IPS-NIHi11 (cell line): Measurements from ENCODE around the gene SEC22B.
"Not testable (repeated sequence)": the region's sequence is repeated elsewhere in the genome, so short reads cannot be mapped to it uniquely, and the experiment has no call there.

Experiments
- DNase-seq: peaks from one replicate; pipeline ENCODE4 v3.0.0; 2012; ENCODE audit warnings: mixed read lengths, low spot score

Gene SEC22B

DNA sequence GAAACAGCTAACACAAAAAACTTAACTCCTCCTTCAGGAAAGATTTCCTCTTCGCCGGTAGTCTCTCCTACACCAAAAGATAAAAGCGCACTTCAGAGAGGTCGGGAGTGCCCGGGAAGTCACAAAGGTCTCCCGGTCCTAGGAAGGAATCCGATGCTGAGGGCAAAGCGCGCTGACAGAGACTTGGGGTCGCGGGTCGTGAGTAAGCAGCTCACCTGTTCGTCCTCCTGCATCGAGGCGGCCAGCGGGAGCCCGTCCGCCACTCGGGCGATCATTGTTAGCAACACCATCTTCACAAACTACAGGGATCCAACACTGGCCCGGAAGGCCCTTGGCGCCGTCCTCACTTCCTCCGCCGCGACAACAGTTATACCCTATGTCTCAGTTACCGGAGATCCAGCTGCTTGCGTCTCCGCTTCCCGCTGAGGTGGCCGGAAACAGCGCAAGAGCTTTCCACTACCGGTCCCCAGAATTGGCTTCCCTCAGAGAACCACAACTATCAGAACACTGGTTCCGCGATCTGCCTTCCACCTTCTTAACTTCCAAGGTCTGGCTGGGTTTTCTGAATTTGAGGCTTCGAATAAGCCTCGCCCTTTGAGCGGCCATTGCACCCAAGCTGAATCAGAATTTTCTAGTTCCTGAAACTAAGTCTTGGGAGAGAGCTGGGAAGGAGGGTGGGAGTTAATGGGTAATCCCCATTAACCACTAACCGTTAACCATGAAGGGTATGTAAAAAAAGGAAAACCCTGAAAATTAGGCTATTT lies at the start of gene SEC22B:
SEC22B (minus strand) TSS at position 429 of the 764 bp plus-strand sequence; CDS start at position 290, 139 bp downstream.
- peak; percentile 85 for DNase-seq

DNA sequence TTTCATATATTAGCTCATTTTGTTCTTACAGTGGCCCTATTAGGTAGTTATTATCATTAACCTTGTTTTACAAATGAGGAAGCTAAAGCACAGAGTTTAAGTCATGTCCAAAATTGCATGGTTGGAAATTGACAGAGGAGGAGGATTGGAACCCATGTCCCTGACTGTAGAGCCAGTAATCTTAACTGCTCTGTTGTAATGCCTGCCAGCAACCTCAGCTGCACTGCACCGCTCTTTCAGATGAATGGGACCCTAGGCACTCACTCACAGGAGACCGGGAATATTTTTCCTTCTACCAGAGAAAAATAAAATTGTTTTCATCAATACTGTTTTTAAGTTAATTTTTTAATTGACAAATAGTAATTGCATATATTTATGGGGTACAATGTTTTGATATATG lies 41.6 kb upstream of the SEC22B start:
- not testable (repeated sequence) for DNase-seq

DNA sequence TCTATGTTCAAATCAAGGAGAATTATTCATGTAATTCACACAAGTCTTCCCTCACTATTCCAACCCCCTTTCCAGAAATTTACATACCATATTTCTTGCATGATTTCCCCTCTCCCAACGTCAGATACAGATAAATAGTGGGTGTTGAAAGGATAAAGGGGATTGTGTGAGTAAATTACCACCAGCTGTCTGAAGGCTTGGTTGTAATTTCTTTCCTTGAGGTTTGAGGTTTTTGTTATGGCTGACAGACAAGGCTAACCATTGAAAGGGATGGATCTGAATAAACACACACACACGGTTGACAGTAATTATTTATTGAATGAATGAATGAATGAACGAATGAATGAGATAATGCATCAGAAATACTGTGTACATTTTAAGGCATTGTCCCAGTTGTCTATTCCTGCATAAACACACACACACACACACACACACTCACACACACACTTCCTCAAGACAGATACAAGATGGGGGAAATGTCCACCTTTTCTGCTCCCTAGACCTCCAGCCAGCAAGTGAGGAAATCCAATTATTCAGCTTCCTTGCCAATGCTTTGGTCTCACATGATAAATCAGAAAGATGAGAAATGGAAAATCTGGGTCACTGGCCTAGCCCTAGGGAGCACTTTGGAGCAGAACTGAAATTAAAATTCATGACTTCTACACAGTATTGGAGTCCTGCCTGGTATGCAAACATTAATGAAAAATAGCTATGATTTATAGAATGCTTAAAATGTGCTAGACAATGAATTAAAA lies 41.0 kb upstream of the SEC22B start:
- not testable (repeated sequence) for DNase-seq

DNA sequence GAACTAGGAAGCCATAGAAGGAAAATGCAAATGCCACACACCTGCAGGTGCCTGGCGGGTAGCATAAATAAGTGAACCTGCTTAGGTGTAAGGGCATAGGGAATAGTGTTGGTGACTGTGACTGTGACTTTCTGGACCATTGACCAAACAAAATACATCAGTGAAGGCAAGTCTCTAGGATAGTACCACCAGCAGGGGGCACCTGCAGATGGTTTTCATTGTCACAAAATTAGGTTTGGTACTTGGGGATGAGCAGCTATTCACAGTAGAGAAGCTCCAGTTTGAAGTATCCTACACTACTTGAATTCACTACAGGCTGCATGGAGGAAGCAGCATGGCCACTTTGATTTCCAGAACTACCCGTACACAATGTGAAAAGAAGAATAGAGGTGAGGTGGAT lies 37.3 kb upstream of the SEC22B start:
- not testable (repeated sequence) for DNase-seq

DNA sequence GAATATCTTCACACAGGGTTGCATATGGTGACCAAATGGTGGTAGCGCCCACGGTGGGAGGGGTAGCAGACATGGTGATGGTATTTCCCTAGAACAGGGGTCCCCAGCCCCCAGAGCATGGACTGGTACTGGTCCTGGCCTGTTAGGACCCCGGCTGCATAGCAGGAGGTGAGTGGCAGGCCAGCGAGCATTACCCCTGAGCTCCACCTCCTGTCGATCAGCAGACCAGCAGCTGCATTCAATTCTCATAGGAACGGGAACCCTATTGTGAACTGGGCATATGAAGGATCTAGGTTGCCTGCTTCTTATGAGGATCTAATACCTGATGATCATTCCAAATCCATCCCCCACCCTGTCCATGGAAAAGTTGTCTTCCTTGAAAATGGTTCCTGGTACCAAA lies 34.4 kb upstream of the SEC22B start:
- DNase-seq = not testable (repeated sequence)

DNA sequence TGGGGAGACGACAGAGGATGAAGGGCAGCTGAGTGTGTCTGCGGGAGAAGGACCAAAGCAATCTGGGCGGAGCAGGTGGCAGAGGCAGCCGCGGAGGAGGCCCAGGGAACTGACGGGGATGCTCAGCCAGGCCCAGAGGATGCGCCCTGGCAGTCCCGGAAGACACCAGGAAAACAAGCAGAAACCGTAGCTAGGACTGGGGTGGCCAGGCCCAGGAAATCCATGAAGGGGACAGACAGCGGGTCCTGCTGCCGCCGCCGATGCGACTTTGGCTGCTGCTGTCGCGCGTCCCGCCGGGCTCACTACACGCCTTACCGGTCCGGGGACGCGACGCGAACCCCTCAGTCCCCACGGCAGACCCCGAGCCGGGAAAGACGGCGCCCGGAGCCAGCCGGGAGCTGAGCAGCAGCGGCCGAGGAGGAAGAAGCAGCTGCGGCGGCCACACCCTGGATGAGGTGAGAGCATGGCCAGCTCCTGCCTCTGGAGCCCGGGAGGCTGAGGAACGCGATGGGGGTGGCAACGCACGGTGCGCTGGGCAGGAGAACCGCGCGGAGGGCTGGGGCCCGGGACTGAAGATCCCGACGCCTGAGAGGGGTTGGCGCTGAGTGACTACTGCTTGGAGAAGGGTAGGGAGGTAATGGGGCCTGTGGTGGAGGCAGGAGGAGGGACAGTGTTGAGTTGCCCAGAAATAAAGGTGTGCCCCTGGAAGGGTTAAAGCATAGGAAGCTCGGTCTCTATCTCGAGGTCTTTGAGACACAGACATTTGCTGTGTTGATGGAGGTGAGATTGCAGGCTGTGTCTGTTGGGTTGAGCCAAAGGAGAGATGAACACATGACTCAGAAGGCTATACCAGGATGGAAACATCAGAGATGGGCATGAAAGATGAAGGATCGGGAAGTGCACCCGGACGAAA lies 20.8 kb upstream of the SEC22B start:
- DNase-seq = not testable (repeated sequence)

DNA sequence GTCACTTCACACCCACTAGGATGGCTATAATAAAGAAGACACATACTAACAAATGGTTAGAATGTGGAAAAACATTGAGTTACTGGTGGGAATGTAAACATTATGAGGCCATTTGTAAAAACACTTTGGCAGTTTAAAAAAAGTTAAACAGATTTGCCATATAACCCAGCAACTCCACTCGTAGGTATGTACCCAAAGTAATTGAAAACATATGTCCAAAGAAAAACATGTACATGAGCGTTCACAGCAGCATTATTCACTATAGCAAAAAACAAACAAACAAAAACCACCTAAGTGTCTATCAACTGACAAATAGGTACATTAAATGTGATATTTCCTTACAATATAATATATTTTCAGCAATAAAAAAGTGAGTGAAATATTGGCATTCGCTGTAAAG lies 12.3 kb upstream of the SEC22B start:
- DNase-seq = not testable (repeated sequence)

DNA sequence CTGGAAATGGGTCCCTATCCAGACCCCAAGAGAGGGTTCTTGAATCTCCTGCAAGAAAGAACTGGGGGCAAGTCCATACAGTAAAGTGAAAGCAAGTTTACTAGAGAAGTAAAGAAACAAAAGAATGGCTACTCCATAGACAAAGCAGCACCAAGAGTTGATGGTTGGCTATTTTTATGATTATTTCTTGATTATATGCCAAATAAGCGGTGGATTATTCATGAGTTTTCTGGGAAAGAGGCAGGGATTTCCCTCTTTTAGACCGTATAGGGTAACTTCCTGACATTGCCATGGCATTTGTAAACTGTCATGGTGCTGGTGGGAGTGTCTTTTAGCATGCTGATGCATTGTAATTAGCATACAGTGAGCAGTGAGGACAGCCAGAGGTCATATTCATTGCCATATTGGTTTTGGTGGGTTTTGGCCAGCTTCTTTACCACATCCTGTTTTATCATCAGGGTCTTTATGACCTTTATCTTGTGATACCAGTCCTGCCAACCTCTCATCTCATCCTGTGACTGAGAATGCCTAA lies 5.9 kb upstream of the SEC22B start:
- not testable (repeated sequence) for DNase-seq

DNA sequence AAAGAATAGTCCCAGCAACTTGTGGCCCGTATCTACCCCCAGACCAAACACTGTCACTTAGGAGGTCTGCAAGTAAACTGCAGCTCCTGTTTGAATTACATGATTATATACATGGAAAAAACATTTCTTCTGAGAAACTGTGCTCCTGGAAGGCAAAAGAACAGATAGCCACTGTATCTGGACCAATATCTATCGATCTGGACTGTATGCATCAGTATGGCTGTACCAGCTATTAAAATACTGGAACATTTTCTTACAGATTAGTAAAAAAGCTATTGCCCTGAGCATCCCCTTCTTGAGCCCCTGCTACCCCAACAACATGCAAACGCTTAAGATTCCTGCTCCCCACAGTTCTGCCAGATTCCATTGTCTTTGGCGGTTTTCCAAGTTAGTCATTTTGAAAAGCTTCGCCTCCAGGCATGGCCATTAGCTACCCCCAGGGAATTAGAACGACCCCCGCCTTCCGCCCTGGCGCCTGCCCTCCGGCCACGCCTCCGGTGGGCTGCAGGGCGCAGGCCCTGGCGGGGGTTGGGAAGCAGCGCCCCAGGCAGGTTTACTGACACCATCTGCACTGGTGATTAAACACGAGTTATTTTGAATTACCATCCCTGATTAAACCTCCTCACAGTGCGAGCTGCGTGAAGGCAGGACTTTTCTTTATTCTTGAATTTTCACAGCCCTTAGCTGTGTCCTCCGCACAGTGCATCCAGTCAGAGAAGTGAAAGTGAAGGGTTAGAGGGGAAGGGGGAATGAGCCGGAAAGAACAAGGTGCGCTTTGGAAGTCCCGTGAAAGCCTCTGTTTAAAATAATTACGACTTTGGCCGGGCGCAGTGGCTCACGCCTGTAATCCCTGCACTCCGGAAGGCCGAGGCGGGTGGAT lies 3.7 kb upstream of the SEC22B start:
- DNase-seq = not testable (repeated sequence)

DNA sequence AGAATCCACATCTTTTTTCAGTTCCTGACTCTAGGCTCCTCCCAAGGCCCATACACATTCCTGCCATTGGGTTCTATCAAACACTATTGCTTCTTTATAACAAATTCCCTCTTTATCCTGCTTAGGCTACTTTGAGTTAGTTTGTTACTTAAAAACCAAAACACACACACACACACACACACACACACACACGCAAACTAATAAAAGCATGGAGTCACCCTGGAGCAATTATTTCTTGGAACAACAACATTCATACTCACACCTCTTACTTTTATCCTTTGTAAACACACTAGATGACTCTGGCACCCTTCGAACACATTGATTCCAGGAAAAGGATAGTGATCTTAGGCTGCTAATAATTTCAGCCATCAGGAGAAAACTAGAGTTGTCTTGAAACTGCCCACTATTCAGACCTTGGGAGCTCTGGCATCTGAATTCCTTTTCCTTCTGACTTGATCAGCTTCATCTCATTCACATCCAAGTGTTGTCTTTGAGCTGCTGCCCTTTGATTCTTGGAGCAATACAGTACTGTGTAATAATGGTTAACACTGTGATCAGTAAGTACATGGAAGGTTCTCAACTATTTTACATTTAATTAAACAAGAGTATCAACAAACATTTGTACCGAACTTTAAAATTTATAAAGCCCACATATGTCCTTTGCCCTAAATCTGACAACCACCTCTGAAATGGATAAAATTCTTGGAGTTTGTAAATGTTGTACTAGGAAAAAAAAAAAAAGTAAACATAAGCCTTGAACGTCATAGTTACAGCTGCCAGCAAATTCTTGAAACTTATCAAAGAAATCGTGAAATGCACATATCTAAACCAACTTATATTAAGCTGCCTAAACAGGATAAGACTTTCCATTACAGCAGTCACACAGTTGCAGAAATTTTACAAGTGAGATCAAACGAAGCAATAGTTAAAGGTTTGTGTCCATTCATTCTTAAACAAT lies 2.8 kb upstream of the SEC22B start:
- no peak for DNase-seq

DNA sequence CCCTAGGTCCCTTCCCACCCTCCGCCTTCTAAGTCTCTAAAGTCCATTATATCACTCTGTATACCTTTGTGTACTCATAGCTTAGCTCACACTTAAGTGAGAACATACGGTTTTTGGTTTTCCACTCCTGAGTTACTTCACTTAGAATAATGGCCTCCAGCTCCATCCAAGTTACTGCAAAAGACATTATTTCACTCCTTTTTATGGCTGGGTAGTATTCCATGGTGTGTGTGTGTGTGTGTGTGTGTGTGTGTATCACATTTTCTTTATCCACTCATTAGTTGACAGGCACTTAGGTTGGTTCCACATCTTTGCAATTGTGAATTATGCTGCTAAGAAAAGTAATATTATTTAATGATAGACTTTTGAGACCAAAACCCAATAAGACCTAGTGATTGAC lies 1.7 kb upstream of the SEC22B start:
- DNase-seq = not testable (repeated sequence)

DNA sequence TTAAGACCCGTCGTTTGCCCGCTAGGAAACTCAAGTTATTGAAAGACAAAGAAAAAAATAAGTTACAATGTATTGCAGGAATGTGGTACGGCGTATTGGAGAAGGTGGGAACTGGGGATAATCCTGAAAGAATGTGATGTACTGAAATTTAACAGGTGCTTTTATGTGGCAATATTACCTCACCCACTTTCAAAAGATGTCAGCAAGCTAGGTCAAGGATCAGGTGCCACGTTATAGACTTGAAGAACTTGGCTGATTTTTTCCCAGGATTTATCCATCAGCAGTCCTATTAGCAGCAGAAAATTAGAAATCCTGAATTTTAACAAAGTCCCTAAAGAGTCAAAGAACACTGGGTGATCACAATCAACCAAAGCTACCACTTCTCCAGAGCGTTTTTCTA lies 632 bp downstream of the SEC22B start:
- DNase-seq = peak; percentile 6

DNA sequence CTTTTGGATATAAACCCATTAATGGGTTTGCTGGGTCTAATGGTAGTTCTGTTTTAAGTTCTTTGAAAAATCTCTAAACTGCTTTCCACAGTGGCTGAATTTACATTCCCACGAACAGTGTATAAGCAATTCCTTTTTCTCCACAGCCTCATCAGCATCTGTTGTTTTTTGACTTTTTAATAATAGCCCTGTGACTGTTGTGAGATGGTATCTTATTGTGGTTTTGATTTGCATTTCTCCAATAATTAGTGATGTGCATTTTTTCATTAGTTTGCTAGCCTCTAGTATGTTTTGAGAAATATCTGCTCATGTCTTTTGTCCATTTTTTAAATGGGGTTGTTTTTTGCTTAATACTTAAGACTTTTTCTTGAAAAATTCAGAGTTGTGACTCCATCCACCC lies 11.6 kb downstream of the SEC22B start:
- DNase-seq = not testable (repeated sequence)

DNA sequence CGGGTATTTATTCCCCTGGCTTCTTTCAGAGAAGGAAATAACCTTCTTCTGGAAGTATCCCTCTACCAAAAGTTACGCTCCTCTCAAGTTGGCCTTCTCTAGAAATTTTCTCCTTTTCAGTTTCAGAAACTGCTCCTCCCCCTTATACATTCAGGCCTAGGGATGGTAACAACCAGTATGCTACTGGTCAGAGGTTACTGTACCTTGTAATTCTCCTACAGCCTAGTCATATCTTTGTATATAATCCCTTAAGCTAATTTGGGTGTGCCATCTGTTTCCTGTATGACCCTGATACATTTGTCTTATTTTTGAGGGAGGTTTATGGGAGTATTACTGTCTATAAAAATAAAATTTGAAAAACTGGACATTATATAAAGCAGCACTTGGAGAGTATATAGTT lies 14.3 kb downstream of the SEC22B start:
- not testable (repeated sequence) for DNase-seq

DNA sequence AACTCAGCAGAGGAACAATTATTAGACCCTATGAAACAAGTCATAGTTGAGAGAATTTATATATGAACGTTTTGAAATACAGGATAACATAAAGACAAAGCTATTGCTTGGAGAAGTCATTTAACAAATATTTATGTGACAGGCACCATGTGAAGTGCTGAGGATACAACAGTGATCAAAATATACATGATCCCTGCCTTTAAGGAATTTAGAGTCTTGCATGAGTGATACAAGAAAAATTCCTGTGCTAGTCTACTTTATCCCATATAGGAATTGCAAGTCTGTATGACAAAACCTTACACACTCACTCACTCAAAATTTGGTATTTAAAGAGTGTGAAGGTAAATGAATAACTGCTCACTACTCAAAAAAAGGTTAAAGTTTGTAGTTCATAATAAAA lies 17.8 kb downstream of the SEC22B start:
- DNase-seq = not testable (repeated sequence)

DNA sequence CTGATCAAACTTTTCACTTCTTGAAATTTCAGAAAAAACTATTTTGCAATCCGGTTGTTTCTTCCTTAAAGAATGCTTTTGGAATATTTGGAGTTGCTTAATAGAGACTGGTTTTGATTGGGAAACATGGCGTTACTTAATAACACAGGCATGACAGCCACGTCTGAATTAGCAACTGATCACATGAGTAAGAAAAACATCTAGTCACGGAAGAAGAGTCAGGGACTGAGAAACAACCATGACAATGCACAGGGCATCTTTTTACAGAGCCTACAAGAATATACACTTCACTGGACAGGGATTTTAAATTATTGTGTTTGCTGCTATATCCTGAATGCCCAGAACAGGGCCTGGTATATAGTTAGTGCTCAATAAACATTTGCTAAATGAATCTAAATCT lies 18.2 kb downstream of the SEC22B start:
- not testable (repeated sequence) for DNase-seq

DNA sequence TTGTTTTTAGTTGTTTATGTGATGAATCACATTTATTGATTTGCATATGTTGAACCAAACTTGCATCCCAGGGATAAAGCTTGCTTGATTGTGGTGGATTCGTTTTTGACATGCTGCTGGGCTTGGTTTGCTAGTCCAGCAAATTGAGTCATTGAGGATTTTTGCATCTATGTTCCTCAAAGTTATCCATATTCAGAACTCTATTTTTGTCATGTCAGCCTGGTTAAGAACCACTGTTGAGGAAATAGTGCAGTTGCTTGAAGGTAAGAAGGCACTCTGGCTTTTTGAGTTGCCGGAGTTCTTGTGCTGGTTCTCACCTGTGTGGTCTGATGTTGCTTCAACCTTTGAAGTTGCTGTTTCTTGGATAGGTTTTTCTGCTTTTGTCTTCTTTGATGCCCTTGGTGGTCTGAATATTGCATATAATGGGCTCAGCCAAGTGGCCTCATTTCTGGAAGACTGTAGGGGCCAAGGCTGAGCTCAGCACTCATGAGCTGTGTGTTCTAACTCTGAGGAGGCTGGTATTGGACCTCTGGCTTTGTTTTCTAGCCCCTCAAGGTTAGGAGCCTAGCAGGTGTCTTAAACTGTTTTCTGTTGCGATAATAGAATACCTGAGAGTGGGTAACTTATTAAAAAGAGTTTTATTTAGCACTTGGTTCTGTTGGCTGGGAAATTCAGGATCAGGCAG lies 26.0 kb downstream of the SEC22B start:
- DNase-seq = not testable (repeated sequence)

DNA sequence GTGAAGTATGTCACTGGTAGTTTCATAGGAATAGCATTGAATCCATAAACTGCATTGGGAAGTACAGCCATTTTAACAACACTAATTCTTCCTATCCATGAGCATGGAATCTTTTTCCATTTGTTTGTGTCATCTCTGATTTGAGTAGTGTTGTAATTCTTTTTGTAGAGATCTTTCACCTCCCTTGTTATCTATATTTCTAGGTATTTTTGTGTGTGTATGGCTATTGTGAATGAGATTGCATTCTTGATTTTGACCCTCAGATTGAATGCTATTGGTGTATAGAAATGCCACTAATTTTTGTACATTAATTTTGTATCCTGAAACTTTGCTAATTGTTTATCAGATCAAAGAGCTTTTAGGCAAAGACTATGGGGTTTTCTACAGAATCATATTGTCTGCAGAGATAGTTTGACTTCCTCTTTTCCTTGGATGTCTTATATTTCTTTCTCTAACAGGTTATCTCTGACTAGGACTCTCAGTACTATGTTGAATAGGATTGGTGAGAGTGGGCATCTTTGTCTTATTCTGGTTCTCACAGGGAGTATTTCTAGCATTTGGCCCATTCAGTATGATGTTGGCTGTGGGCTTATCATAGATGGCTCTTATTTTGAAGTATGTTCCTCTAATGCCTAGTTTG lies 26.8 kb downstream of the SEC22B start:
- DNase-seq = not testable (repeated sequence)

DNA sequence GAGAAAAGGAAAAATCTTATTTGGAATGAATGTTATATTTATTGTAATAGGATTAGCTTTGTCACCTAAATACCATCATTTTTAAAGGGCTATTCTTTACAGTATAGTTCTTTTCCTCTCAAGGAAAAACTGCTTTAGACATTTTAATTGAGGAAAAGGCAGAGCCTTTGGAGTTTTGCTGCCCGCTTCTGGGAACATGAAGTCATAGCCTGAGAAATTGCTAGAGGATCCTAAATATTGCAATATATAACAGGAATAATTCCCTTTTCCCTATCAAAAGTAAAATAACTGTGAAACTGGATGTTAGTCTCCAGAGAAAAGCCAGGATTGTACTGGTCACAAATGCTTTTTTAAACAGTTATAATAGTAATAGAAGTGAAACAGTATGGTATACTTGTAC lies 30.5 kb downstream of the SEC22B start:
- DNase-seq = not testable (repeated sequence)
